Fibroblast of lung (primary cell): ENCODE data around the gene DZANK1. TPM values are rescaled to one million over a fixed set of nuclear protein-coding genes. Genes with fewer than 3 reads are reported as not detected.
"Not testable (repeated sequence)": the region's sequence is repeated elsewhere in the genome, so short reads cannot be mapped to it uniquely, and the experiment has no call there.

Experiments used
- DNase-seq, 2 donors: peaks; one replicate each; pipeline versions ENCODE4 v3.0.0 to v3.0.0-alpha.2; 2010; ENCODE audit warnings: low read depth in 2 of 2
- H2AFZ ChIP-seq: 2 replicates; pipeline ENCODE4 v1.5.1; 2012; ENCODE audit warnings: low read length, control low read depth, inconsistent platforms
- H3K27ac ChIP-seq: 2 replicates; pipeline ENCODE4 v1.5.1; 2011; ENCODE audit warnings: low read length, control low read depth; ENCODE audit not compliant: insufficient read depth
- H3K27me3 ChIP-seq: 2 replicates; pipeline ENCODE4 v1.5.1; 2011; ENCODE audit warnings: mild to moderate bottlenecking, low read length; ENCODE audit not compliant: control insufficient read depth, insufficient read depth
- H3K36me3 ChIP-seq: 2 replicates; pipeline ENCODE4 v1.5.1; 2011; ENCODE audit warnings: low read length; ENCODE audit not compliant: control insufficient read depth, insufficient read depth
- H3K4me1 ChIP-seq: 2 replicates; pipeline ENCODE4 v1.5.1; 2011; ENCODE audit warnings: low read length; ENCODE audit not compliant: control insufficient read depth, insufficient read depth; ENCODE audit errors: extremely low read depth
- H3K4me2 ChIP-seq: 2 replicates; pipeline ENCODE4 v1.5.1; 2011; ENCODE audit warnings: low read length, control low read depth; ENCODE audit not compliant: insufficient read depth; ENCODE audit errors: extremely low read depth
- H3K4me3 ChIP-seq, 4 experiments: fragments of 200-600 bp in 1 of 4; sonication (generic) in 1 of 4; replicated peaks in 1 of 4; 2 replicates each; pipeline ENCODE4 v1.5.1; 2011 to 2016; ENCODE audit warnings: low read length in 4 of 4, low read depth in 3 of 4, mild to moderate bottlenecking in 3 of 4, control low read depth in 2 of 4, inconsistent platforms in 1 of 4, mixed read lengths in 1 of 4; ENCODE audit not compliant: insufficient read depth in 1 of 4; ENCODE audit errors: control extremely low read depth in 1 of 4
- H3K79me2 ChIP-seq: 2 replicates; pipeline ENCODE4 v1.5.1; 2012; ENCODE audit warnings: mild to moderate bottlenecking, low read length, inconsistent platforms; ENCODE audit not compliant: control insufficient read depth, insufficient read depth
- H3K9ac ChIP-seq: 2 replicates; pipeline ENCODE4 v1.5.1; 2011; ENCODE audit warnings: mild to moderate bottlenecking, low read length, control low read depth; ENCODE audit not compliant: insufficient read depth
- H3K9me3 ChIP-seq: 2 replicates; pipeline ENCODE4 v1.5.1; 2012; ENCODE audit warnings: low read depth, low read length; ENCODE audit not compliant: control insufficient read depth, insufficient read depth
- H4K20me1 ChIP-seq: 2 replicates; pipeline ENCODE4 v1.5.1; 2011; ENCODE audit warnings: low read length; ENCODE audit not compliant: control insufficient read depth, insufficient read depth; ENCODE audit errors: extremely low read depth
- EZH2 ChIP-seq: IDR thresholded peaks from 2 replicates; pipeline ENCODE4 v1.5.1; 2012; ENCODE audit warnings: low read length, control low read depth, mild to moderate bottlenecking; ENCODE audit errors: missing control alignments
- polyA plus RNA-seq, 2 donors: library from polyadenylated mRNA; depleted of rRNA in 1 of 2; stranded (reverse) in 1 of 2; unstranded in 1 of 2; fragments of >200 nt; gene quantifications; 2 replicates each; pipeline ENCODE4 v1.2.1, GENCODE V29; 2011 to 2012; ENCODE audit warnings: missing spikeins in 1 of 2
- total RNA-seq: library from RNA; depleted of rRNA; stranded (reverse); fragments of >200 nt; gene quantifications from 2 replicates; pipeline ENCODE4 v1.2.1, GENCODE V29; 2014
- TF ChIP-seq, protein P1 (sequence below), 2 donors: IDR thresholded peaks in 1 of 2; conservative IDR thresholded peaks in 1 of 2; 1 replicate in 1 of 2; 2 replicates in 1 of 2; pipeline ENCODE4 v1.5.1; 2011 to 2012; ENCODE audit warnings: low read length in 2 of 2, control low read depth in 1 of 2, inconsistent platforms in 1 of 2, low read depth in 1 of 2, mild to moderate bottlenecking in 1 of 2

DZANK1 gene
- total and polyA plus RNA-seq, 2 donors (not counting 1 experiment from before 2014, with no cell fraction given), result 0.83 to 1.2 TPM

DNA sequence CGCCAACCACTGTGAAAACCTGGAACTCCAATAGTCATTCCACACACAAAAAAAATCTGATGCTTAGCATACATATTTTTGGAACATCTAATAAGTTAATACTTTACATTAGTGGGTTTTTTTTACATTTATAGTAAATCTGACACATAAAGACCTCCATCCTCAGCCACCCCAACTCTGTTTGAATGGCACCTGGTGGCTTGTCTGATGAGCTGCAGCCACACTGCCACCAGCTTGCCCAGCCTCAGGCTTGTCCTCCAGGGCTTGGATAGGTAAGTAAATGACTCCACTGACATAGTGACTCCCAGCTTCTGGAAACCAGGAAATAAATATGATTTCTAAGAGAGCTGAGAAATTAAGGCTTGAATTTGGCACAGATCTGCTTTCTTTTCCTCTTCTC lies 107.0 kb downstream of the DZANK1 start:
- no peak overlapping the region for H3K9ac ChIP-seq
- no peaks in the 10 kb centered on the region for H3K9me3 ChIP-seq
- no peak overlapping the region for H3K4me3 ChIP-seq
- no peaks in the 10 kb centered on the region for H3K36me3 ChIP-seq
- TF ChIP-seq, protein P1, sequence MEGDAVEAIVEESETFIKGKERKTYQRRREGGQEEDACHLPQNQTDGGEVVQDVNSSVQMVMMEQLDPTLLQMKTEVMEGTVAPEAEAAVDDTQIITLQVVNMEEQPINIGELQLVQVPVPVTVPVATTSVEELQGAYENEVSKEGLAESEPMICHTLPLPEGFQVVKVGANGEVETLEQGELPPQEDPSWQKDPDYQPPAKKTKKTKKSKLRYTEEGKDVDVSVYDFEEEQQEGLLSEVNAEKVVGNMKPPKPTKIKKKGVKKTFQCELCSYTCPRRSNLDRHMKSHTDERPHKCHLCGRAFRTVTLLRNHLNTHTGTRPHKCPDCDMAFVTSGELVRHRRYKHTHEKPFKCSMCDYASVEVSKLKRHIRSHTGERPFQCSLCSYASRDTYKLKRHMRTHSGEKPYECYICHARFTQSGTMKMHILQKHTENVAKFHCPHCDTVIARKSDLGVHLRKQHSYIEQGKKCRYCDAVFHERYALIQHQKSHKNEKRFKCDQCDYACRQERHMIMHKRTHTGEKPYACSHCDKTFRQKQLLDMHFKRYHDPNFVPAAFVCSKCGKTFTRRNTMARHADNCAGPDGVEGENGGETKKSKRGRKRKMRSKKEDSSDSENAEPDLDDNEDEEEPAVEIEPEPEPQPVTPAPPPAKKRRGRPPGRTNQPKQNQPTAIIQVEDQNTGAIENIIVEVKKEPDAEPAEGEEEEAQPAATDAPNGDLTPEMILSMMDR (conservative IDR thresholded peaks at IDR 0.05 in 1 of 2, IDR thresholded peaks at IDR 0.05 in 1 of 2; ENCODE audit: low read depth in 1 of 2, low read length in 2 of 2), result no peak
- no peak for TF ChIP-seq EZH2
- no peak for DNase-seq
- H3K79me2 ChIP-seq, result no peaks in the 10 kb centered on the region
- H3K27me3 ChIP-seq, result no peaks in the 10 kb centered on the region
- no peaks in the 10 kb centered on the region for H3K4me1 ChIP-seq
- H4K20me1 ChIP-seq, result no peaks in the 10 kb centered on the region
- no peak overlapping the region for H3K27ac ChIP-seq
- no peak overlapping the region for H2AFZ ChIP-seq
- no peak overlapping the region for H3K4me2 ChIP-seq

DNA sequence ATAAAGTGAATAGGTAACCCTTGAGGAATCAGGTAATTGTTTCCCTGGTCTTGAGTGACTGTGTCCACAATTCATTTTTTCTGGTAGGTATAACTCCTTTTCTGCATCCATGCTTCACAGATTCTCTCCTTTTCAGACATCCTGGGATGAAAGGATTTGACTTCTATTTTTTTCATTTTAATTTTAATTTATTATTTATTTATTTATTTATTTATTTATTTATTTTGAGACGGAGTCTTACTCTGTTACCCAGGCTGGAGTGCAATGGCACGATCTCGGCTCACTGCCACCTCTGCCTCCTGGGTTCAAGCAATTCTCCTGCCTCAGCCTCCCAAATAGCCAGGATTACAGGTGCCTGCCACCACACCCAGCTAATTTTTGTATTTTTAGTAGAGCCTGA lies 117.1 kb downstream of the DZANK1 start:
- H3K27me3 ChIP-seq, H3K4me2 ChIP-seq, DNase-seq, H3K9me3 ChIP-seq, H3K79me2 ChIP-seq, H3K36me3 ChIP-seq, H3K4me3 ChIP-seq, H4K20me1 ChIP-seq, H2AFZ ChIP-seq, H3K27ac ChIP-seq, H3K4me1 ChIP-seq, H3K9ac ChIP-seq: not testable (repeated sequence)

Other genes with a start within 250 kb of the DZANK1 start
- gene ZNF133, start 178.5 kb downstream of the DZANK1 start, total RNA-seq, result 27.0 and 31.5 TPM in 2 replicates
- 7.0 and 8.7 TPM in 2 replicates for gene ZNF133, start 178.5 kb downstream of the DZANK1 start, polyA plus RNA-seq
- gene POLR3F, start 360 bp upstream of the DZANK1 start, total RNA-seq, result 15.4 and 20.5 TPM in 2 replicates
- 11.2 and 11.3 TPM in 2 replicates for gene POLR3F, start 360 bp upstream of the DZANK1 start, polyA plus RNA-seq
- 14.4 and 19.0 TPM in 2 replicates for gene RBBP9, start 30.2 kb upstream of the DZANK1 start, total RNA-seq
- 19.2 and 22.1 TPM in 2 replicates for gene RBBP9, start 30.2 kb upstream of the DZANK1 start, polyA plus RNA-seq
- 34.7 and 52.0 TPM in 2 replicates for gene SEC23B, start 40.9 kb upstream of the DZANK1 start, total RNA-seq
- gene SEC23B, start 40.9 kb upstream of the DZANK1 start, polyA plus RNA-seq, result 51.0 and 67.9 TPM in 2 replicates
- 76.0 and 115 TPM in 2 replicates for gene SMIM26, start 100.4 kb upstream of the DZANK1 start, total RNA-seq
- 81.8 and 99.1 TPM in 2 replicates for gene SMIM26, start 100.4 kb upstream of the DZANK1 start, polyA plus RNA-seq
- 50.8 and 71.0 TPM in 2 replicates for gene DTD1, start 121.0 kb upstream of the DZANK1 start, total RNA-seq
- 60.8 and 102 TPM in 2 replicates for gene DTD1, start 121.0 kb upstream of the DZANK1 start, polyA plus RNA-seq